ENCODE measurements around the gene NRXN2. TPM values are rescaled to one million over a fixed set of nuclear protein-coding genes. Genes with fewer than 3 reads are reported as not detected.

Gene NRXN2
- total RNA-seq, 2 experiments from 2014 or later, result 0.13 to 0.34 TPM

DNA sequence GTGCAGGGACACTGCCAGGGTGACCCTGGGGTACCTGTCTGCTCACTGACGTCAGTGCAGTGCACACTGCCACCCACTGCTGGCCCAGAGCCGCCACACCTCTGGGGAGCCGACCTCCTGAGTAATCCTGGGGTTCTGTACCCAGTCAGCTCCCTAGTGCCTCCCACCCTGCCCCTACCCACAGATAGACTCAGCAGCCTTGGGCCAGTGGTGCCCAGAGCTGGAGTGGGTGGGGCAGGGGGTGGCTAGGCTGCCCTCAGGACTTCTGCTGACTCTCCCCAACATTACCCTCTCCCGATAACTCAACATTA, 5.8 kb downstream of the NRXN2 start:
- H3K27me3 Mint-ChIP-seq (ENCODE audit: low read depth), result peaks cover 67% of the 10 kb centered on the region
- no peaks in the 10 kb centered on the region for H3K9me3 Mint-ChIP-seq (ENCODE audit: insufficient read depth)
- H3K27ac Mint-ChIP-seq, result no peak overlapping the region
- ChIA-PET POLR2A (no interaction called here), CTCF (no interaction called here)
- DNase-seq, result no peak
- peaks cover 2% of the 10 kb centered on the region for H3K4me1 Mint-ChIP-seq (ENCODE audit: low read depth)
- H3K4me3 Mint-ChIP-seq, result no peak overlapping the region
- no peak for ATAC-seq
- H3K36me3 Mint-ChIP-seq (ENCODE audit: low read depth), result no peaks in the 10 kb centered on the region

DNA sequence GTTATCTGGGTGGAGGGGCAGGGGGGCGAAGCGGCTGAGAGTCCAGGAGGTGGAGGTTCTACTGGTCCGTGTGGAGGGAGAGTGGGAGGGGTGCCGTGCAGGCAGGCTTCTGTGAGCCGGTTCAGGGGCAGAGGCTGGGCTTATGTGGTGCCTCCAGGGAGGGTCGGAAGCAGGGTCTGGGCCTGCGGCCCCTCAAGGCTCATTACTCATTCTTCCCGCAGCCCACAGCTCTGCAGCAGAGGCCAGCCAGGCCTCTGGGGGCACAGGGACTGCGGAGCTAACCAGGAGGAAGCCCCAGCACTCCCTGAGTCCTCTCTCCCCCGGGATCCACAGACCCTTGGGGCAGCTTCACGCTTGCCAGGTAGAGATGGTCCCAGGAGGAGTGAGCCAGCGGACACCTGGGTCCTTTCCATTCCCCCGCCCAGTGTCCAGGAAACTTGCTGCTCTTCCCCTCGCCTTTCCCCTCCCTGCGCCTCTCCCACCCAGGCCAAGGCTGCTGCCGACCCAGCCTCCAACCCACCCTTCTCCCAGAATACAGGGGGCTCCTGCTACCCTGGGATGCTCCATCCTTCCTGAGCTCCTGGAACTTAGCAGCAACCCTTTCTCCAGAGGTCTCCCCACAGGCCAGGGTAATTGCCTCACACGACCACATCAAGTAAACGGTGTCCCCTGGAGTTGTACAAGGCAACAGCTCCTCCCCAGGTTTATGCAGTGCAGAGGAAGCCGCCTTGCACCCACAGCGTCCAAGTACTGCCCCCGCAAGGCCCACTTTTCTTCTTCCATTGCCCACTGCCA, 6.3 kb downstream of the NRXN2 start:
- Mint-ChIP-seq H3K9me3 (ENCODE audit: insufficient read depth) (no peaks in the 10 kb centered on the region), H3K4me1 (ENCODE audit: low read depth) (peaks cover 8% of the 10 kb centered on the region), H3K36me3 (ENCODE audit: low read depth) (no peaks in the 10 kb centered on the region), H3K4me3 (no peak overlapping the region), H3K27me3 (ENCODE audit: low read depth) (peaks cover 70% of the 10 kb centered on the region), H3K27ac (no peak overlapping the region)
- DNase-seq (no peak), ATAC-seq (no peak)
- POLR2A ChIA-PET, result no interaction called here
- CTCF ChIA-PET, result interaction anchor here (1.9 kb wide), 1 partner anchor 12 kb away, joined by 8 read pairs; no protein-coding TSS in a partner anchor

DNA sequence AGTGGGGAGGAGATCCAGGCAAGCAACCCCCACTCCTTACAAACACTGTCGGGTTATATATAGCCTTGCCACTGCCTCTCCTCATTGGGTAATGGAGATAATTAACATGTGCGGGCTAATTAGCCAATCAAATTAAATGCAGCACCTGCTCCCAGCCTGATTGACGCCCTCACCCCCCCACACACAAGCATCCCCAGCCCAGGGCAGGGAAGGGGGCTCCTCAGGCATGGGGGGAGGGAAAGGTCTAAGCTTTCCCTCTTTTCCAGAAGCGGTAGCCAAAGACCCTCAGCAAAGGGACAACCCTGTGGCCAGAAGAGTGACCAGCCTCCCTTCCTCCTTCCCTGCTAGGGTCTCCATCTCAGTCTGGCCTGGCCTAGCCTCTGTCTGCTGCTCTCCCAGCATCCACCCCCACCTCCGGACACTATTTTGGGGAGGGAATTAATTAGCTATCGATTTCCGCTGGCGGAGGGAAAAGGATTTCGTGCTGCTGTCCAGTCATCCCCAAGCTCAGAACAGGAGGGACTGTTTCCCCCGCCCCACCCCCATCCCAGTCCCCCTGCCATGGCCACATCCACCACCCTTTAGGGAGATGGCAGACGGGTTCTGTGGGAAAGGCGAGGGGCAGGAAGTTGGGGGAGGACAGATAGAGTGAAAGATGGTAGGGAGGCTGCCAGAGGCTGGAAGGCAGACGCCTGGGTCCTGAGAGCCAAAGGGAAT, 7.1 kb downstream of the NRXN2 start:
- CTCF ChIA-PET, result interaction anchor here (1.4 to 1.9 kb wide), 3 partner anchors 12 to 266 kb away, joined by 3 to 9 read pairs (median 8); no protein-coding TSS in a partner anchor
- Mint-ChIP-seq H3K9me3 (ENCODE audit: insufficient read depth) (no peaks in the 10 kb centered on the region), H3K4me3 (no peak overlapping the region), H3K4me1 (ENCODE audit: low read depth) (peaks cover 10% of the 10 kb centered on the region), H3K36me3 (ENCODE audit: low read depth) (no peaks in the 10 kb centered on the region), H3K27ac (no peak overlapping the region), H3K27me3 (ENCODE audit: low read depth) (peaks cover 70% of the 10 kb centered on the region)
- POLR2A ChIA-PET, result no interaction called here
- no peak for DNase-seq
- no peak for ATAC-seq

DNA sequence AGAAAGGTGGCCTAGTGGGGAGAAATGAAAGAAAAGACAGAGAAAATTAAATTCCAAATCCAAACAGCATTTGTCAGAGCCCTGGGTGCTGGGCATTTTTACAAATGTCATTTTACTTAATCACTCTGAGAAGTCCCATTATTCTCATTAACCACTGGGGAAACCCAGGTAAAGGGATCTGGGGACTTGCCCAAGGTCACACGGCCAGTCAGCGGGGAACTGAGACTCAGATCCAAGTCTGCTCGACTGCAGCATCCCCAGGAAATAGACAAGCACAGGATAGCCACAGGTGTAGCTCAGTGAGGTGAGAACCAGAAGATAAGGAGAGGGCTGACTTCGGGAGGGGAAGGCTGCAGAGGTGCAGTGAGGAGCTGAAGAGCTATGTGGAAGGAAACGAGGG, 7.9 kb downstream of the NRXN2 start:
- Mint-ChIP-seq H3K27me3 (ENCODE audit: low read depth) (peaks cover 69% of the 10 kb centered on the region), H3K4me1 (ENCODE audit: low read depth) (peaks cover 10% of the 10 kb centered on the region), H3K27ac (no peak overlapping the region), H3K36me3 (ENCODE audit: low read depth) (no peaks in the 10 kb centered on the region), H3K9me3 (ENCODE audit: insufficient read depth) (no peaks in the 10 kb centered on the region), H3K4me3 (no peak overlapping the region)
- ATAC-seq (no peak), DNase-seq (no peak)
- CTCF ChIA-PET, result interaction anchor here (1.4 to 1.9 kb wide), 3 partner anchors 11 to 265 kb away, joined by 3 to 9 read pairs (median 8); no protein-coding TSS in a partner anchor
- POLR2A ChIA-PET, result no interaction called here

DNA sequence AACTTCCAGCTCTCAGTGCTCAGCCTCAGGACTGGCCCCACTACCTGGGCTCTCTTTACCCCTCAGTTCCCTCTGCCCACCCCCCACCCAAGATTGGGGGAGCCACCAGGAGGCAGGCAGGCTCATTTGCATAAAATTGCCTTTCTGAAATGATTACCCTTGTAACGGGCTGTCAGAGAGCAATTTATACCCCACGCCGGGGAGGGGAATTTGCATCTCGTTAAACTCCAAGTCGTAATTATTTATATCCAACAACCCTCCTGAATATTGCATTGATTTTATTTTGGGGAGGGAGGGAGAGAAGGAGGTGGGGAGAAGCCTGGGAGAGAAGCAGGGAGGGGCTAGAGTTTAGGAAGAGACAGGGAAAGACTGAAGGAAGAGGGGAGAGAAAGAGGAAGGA, 8.3 kb downstream of the NRXN2 start:
- CTCF ChIA-PET, result interaction anchor here (1.0 to 1.9 kb wide), 4 partner anchors 10 to 265 kb away, joined by 3 to 9 read pairs (median 6); no protein-coding TSS in a partner anchor
- ATAC-seq (no peak), DNase-seq (no peak)
- H3K36me3 Mint-ChIP-seq (ENCODE audit: low read depth), result no peaks in the 10 kb centered on the region
- H3K4me1 Mint-ChIP-seq (ENCODE audit: low read depth), result peaks cover 10% of the 10 kb centered on the region
- H3K4me3 Mint-ChIP-seq, result no peak overlapping the region
- peaks cover 70% of the 10 kb centered on the region for H3K27me3 Mint-ChIP-seq (ENCODE audit: low read depth)
- H3K27ac Mint-ChIP-seq, result no peak overlapping the region
- POLR2A ChIA-PET, result no interaction called here
- no peaks in the 10 kb centered on the region for H3K9me3 Mint-ChIP-seq (ENCODE audit: insufficient read depth)

DNA sequence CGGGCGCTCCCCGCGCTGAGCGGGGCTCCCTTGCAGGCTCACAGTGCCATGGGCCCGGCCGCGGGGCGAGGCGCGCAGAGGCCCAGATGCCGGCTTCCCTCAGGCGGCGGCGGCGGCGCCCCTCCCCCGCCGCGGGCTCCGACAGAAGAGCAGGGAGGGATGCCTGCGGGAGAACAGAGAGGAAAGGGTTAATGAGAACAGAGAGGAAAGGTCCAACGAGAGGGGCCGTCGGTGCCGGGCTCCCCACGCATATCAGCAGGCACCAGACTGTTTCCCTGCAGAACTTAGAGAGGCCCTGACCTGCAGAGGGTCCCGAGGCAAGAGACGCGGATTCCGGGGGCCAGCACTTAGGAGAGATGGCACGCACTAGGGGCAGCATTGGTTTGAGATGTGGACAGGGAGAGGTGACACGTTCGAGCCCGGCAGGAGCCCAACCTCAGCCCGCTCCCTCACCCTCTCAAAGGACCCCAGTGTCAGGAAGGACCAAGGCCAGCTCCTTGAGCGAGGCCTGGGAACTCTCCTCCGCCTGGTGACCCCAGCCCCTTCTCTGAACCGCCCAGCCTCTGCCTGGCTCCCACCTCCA, 9.1 kb downstream of the NRXN2 start:
- Mint-ChIP-seq H3K4me1 (ENCODE audit: low read depth) (peaks cover 10% of the 10 kb centered on the region), H3K27me3 (ENCODE audit: low read depth) (peaks cover 71% of the 10 kb centered on the region), H3K9me3 (ENCODE audit: insufficient read depth) (no peaks in the 10 kb centered on the region), H3K27ac (no peak overlapping the region), H3K36me3 (ENCODE audit: low read depth) (no peaks in the 10 kb centered on the region), H3K4me3 (no peak overlapping the region)
- ATAC-seq (peak; percentile 15), DNase-seq (no peak)
- POLR2A ChIA-PET, result no interaction called here
- CTCF ChIA-PET, result interaction anchor here (1.0 to 1.9 kb wide), 2 partner anchors 9 to 25 kb away, joined by 3 to 9 read pairs; no protein-coding TSS in a partner anchor

DNA sequence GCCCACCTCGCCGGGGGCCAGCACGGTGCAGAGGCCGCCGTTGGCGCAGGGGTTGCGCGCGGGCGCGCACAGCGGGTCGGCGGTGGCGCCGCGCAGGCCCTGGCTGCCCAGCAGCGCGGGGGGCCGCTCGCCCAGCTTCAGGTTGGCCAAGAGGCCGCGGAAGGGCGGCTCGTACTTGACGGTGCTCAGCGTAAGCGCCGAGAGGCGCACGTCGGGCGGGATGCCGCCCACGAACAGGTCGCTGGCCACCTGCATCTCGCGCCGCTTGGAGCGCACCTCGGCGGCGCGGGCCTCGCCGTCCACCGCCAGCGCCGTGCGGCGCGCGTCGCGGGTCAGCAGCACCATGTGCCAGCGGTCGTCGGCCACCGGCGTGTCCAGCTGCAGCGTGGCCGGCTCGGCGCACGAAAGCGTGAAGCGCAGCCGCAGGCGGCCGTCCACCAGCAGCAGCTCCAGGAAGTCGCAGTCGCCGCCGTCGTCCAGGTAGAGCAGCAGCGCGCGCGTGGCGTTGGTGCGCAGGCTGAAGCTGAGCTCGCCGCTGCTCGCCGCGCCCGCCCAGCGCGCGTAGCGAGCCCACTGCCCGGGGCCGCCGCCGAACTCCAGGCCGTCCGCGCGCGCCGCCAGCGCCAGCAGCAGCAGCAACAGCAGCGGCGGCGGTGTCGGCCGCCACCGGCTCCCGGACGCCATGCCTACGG, 9.8 kb downstream of the NRXN2 start:
- ChIA-PET CTCF (no interaction called here), POLR2A (no interaction called here)
- ATAC-seq (peak; percentile 40), DNase-seq (no peak)
- no peaks in the 10 kb centered on the region for H3K9me3 Mint-ChIP-seq (ENCODE audit: insufficient read depth)
- peaks cover 10% of the 10 kb centered on the region for H3K4me1 Mint-ChIP-seq (ENCODE audit: low read depth)
- H3K4me3 Mint-ChIP-seq, result no peak overlapping the region
- H3K36me3 Mint-ChIP-seq (ENCODE audit: low read depth), result no peaks in the 10 kb centered on the region
- peaks cover 71% of the 10 kb centered on the region for H3K27me3 Mint-ChIP-seq (ENCODE audit: low read depth)
- H3K27ac Mint-ChIP-seq, result no peak overlapping the region

DNA sequence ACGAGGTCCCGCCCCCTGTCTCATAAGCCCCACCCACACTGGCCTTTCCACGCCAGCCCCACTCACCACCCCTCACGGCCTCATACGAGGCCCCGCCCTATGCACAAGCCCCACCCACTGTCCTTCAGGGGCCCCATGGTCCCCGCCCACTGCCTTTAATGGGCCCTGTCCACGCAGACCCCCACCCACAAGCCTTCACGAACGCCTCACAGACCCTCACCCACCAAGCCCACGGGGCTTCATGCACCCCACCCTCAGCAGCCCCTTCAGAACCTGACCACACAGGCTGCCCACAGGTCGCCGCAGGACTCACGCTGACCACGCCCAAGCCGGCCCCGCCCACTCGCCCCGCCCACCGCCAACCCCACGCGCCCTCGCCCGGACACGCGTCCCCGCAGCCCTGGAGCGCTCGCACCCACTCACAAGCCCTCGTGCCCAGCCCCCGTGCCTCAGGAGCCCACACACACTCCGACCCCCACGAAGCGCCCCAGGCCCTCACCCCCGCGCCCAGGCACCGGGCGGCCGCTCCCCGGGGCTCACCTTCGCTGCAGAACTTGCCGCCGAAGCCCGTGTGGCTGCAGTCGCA, 10.5 kb downstream of the NRXN2 start:
- no peak overlapping the region for H3K4me3 Mint-ChIP-seq
- ChIA-PET CTCF (no interaction called here), POLR2A (no interaction called here)
- peaks cover 69% of the 10 kb centered on the region for H3K27me3 Mint-ChIP-seq (ENCODE audit: low read depth)
- no peak for ATAC-seq
- H3K27ac Mint-ChIP-seq, result no peak overlapping the region
- H3K4me1 Mint-ChIP-seq (ENCODE audit: low read depth), result peaks cover 10% of the 10 kb centered on the region
- H3K9me3 Mint-ChIP-seq (ENCODE audit: insufficient read depth), result no peaks in the 10 kb centered on the region
- DNase-seq, result no peak
- H3K36me3 Mint-ChIP-seq (ENCODE audit: low read depth), result no peaks in the 10 kb centered on the region

DNA sequence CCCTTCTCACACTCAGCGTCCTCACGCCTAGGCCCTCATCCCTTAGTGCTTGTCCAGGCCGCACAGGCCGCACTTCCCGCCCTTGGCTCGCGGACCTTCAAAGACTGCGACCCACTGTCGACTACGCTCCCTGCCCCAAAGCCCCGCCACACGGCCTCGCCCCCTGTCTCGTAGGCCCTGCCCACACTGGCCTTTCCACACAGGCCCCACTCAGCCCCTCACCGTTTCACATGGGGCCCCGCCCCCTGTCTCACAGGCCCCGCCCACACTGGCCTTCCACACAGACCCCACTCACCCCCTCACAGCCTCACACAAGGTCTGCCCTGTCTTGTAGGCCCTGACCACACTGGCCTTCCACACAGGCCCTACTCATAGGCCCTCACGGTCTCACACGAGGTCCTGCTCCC, 11.0 kb downstream of the NRXN2 start:
- Mint-ChIP-seq H3K4me3 (no peak overlapping the region), H3K27ac (no peak overlapping the region), H3K36me3 (ENCODE audit: low read depth) (no peaks in the 10 kb centered on the region), H3K27me3 (ENCODE audit: low read depth) (peaks cover 64% of the 10 kb centered on the region), H3K9me3 (ENCODE audit: insufficient read depth) (no peaks in the 10 kb centered on the region), H3K4me1 (ENCODE audit: low read depth) (peaks cover 10% of the 10 kb centered on the region)
- POLR2A ChIA-PET, result no interaction called here
- CTCF ChIA-PET, result no interaction called here
- DNase-seq, result no peak
- no peak for ATAC-seq

DNA sequence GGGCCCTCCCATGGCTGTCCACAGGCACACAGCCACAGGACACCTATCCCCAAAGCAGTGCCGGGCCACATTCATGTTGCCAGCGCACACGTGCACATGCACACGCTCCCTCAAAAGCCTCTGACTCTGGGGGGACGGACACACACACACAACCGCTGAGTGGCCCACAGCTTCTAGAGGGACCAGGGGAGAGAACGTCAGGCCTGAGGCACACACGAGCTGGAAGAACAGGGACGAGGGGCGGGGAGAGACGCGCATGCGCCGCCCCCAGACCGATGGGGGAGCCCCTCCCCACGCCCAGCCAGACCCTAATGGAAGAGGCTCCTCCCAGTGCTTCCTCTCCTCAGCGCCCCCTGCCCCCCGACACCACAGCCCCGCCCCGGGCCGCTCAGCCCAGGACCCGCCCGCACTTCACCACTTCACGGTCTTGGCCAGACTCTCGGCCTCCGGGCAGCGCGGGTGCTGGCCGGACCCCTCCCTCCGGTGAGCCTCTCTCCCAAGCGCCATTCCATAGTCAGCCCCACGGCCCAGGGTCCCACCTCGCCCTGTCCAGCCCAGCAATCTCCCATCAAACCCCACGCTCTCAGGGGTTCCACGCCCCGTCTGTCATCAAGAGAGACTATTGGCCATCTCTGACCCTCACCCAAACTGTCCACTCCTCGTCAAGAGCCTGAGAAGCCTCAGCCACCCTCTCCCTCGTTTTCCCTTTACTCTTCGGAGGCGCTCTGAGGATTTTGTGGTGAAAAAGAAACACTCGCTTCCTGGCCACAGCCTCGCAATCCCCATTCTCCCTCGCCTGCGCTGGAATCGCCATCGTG, 11.7 kb downstream of the NRXN2 start:
- ATAC-seq (no peak), DNase-seq (no peak)
- no peaks in the 10 kb centered on the region for H3K36me3 Mint-ChIP-seq (ENCODE audit: low read depth)
- H3K27ac Mint-ChIP-seq, result no peak overlapping the region
- H3K4me3 Mint-ChIP-seq, result no peak overlapping the region
- peaks cover 10% of the 10 kb centered on the region for H3K4me1 Mint-ChIP-seq (ENCODE audit: low read depth)
- POLR2A ChIA-PET, result no interaction called here
- peaks cover 64% of the 10 kb centered on the region for H3K27me3 Mint-ChIP-seq (ENCODE audit: low read depth)
- no peaks in the 10 kb centered on the region for H3K9me3 Mint-ChIP-seq (ENCODE audit: insufficient read depth)
- CTCF ChIA-PET, result interaction anchor here (1.0 kb wide), 1 partner anchor 22 kb away, joined by 4 read pairs; no protein-coding TSS in a partner anchor
